ENCODE data around the gene EIF4B.

DNA sequence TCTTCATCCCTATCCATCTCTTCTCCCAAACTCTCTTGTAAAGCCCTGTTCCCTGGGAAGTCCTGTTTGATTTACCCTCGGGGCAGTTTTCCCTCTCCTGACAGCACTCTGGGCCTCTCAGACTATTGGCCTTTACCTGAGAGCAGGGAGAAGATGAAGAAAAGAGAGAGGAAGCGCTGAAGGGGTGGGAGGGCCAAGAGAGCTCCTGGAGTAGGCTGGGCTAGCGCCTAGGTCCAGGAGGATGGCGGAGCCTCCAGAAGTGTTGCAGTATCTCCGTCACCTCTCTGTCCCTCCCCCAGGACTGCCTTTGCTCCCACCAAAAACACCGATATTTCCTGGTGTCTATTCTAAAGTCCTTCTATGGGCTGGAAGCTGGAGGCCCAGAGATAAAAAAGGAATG, 85.5 kb downstream of the EIF4B start:
- TF ChIP-seq, protein P1, sequence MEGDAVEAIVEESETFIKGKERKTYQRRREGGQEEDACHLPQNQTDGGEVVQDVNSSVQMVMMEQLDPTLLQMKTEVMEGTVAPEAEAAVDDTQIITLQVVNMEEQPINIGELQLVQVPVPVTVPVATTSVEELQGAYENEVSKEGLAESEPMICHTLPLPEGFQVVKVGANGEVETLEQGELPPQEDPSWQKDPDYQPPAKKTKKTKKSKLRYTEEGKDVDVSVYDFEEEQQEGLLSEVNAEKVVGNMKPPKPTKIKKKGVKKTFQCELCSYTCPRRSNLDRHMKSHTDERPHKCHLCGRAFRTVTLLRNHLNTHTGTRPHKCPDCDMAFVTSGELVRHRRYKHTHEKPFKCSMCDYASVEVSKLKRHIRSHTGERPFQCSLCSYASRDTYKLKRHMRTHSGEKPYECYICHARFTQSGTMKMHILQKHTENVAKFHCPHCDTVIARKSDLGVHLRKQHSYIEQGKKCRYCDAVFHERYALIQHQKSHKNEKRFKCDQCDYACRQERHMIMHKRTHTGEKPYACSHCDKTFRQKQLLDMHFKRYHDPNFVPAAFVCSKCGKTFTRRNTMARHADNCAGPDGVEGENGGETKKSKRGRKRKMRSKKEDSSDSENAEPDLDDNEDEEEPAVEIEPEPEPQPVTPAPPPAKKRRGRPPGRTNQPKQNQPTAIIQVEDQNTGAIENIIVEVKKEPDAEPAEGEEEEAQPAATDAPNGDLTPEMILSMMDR (IDR thresholded peaks at IDR 0.05; ENCODE audit: low read length) = no peak
- TF ChIP-seq EZH2 (IDR thresholded peaks at IDR 0.05; ENCODE audit: borderline replicate concordance, low read length) = no peak
